ENCODE measurements around the gene ALDH3A1.
A peak's percentile ranks its signal among the peaks of the same experiment; 100 is the strongest.

Gene ALDH3A1

DNA sequence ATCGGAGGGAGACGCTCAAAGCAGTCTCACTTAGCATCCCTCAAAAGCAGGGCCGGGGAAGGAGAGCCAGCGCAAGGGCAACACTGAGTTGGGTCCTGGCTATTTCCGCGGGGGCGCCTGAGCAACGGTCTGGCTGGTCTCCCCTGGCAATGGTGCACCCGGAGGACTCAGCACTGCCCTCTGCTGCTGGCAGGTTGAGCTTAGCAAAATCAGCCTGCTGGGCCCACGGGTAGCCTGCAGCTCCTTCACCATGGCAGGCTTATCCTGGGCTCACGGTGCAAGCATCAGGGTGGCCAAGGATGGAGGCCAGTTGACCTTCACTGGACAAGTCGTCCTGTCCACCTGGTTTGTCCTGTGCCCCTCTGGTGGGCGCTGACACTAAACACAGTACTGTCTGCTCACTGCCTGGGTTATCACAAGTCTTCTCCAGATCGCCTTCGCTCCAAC, 14.4 kb upstream of the ALDH3A1 start:
- peak; percentile 69 for DNase-seq
- in situ Hi-C loops (cut with MboI; ENCODE audit: low pct_unique_long_range_greater_than_20kb, low sequenced_read_pairs) = no loop called here

DNA sequence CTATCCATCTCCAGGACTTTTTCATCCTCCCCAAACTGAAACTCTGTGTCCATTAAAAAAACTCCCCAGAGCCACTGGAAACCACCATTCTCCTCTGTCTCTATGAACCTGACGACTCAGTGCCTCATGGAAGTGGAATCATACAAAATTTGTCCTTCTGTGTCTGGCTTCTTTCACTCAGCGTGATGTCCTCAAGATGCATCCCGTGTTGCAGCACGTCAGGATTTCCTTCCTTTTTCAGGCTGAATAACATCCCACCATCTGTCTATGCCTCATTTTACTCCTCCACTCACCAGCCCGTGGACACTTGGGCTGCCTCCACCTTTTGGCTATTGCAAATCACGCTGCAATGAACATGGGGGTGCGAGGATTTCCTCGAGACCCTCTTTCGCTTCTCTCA, 12.6 kb upstream of the ALDH3A1 start:
- in situ Hi-C loops (cut with MboI; ENCODE audit: low pct_unique_long_range_greater_than_20kb, low sequenced_read_pairs) = no loop called here
- DNase-seq = peak; percentile 11

DNA sequence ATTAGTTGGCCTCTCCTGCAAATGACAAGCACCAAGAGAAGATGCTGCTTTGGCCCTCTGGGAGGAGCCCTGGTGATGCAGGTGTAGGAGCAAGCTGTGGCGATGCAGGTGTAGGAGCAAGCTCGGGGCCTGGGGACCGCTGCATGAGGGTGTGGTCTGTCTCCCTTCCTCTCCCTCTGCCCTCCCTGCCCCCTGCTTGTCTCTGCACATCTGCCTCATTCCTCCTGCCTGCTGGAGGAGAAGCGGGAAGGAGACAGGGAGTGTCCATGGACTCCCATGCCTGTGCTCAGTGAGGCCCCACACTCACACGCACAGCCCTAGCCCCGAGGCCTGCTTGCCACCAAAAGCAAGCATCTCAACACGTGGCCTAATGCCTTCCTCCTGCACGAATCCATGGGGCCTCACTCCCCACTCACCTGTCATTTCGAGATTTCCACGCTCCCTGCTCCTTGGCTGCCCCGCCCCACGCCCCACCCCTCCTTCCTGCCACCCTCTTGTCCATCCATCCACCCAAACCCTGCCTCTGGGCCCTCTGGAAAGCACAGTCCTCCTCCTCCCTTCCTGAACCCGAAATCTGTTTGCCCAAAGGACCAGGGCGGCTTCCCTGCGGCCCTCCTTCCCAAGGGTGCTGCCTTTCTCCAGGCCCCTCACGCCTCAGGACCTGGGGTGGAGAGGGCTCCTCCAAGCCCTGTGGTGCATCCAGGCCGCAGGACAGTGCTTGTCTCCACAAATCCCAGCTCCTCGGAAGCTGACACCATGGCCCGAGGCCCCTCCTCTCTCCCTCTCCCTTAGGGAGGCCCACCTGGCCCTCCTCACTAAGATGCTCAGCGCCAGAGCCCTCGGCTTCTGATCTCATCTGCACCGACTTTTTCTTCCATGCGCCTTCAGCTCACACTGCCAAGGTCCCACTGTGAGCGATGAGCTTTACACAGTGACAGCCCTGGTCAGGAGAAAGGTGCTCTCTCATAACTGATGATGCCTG, 11.8 kb upstream of the ALDH3A1 start:
- in situ Hi-C loops (cut with MboI; ENCODE audit: low pct_unique_long_range_greater_than_20kb, low sequenced_read_pairs) = no loop called here
- DNase-seq = no peak

DNA sequence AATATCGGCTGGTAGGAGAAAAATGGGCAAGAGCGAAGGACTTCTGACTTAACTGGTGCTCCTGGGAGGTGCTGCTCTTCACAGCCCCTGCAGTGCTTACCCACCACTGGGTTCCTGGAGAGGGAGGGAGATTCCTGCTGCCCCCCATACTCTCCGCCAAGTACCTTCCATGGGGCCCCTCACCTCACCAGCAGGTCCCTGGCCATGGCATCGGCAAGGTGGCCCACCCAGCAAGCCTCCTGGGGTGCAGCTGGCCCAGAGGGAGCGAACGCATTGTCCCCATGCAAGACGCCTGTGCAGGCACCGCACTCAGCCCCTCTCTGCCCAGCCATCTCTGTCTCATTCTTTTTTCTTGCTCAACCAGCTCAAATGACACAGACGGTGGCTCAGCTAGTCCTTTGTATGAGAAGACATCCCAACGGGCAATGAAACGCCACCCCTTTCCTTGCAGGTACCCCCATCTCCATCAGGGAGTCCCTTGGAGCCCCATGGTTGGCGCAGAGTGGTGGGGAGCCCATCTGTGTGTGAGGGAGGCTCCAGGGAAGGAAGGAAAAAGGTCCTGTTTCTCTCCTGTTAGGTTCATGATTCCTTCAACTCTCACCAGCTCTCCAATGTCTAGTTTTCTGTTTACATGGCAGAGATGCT, 9.6 kb upstream of the ALDH3A1 start:
- no peak for DNase-seq
- in situ Hi-C loops (cut with MboI; ENCODE audit: low pct_unique_long_range_greater_than_20kb, low sequenced_read_pairs) = no loop called here

DNA sequence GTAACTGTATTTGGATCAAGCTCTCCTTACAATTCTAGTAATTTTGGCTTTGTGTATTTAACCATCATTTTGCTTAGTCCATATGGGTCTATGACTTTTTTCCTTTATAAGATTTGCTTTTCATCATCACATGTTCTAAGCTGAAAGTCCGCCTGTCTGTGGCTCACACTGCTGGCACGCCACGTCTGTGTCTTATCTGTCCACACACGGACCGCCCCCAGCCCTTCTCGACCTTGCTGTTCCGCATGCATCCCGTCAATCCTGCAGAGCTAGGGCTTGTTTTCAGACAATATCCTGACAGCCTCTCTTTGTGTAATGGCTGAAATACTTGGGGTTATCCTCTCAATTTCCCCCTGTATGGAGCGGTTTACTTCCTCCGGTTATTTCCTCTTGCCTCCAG, 8.4 kb upstream of the ALDH3A1 start:
- no peak for DNase-seq
- in situ Hi-C loops (cut with MboI; ENCODE audit: low pct_unique_long_range_greater_than_20kb, low sequenced_read_pairs) = no loop called here

DNA sequence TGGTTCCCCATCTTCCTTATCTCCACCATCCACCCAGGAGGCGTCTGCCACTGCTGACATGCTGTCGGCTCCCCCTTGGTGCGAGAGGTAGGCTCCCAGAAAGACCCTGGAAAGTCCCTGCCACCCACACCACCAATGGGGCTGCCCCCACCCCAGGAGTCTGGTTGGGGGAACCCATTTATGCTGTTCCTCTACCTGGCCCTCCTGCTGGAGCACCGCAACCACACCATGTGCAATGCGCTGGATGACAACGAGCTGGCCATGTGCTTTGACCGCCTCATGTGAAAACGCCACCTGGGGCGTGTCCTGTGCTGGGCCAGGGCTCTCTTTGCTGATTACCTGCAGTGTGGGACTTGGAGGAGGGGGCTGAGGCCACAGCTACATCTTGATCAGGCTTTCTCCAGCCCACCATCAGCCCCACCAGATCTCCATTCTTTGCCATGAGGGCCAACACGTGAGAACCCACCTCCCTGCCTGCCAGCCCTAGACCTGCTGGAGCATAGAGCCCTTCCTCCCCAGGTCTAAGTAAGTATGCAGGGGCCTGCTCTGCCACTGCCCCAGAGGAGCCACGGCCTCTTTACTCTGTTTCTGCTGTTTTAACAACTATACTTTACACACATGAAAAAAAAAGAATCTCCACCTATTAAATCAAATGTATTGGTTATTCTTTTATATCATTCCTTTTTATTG, 7.9 kb upstream of the ALDH3A1 start:
- no peak for DNase-seq
- in situ Hi-C loops (cut with MboI; ENCODE audit: low pct_unique_long_range_greater_than_20kb, low sequenced_read_pairs) = no loop called here

DNA sequence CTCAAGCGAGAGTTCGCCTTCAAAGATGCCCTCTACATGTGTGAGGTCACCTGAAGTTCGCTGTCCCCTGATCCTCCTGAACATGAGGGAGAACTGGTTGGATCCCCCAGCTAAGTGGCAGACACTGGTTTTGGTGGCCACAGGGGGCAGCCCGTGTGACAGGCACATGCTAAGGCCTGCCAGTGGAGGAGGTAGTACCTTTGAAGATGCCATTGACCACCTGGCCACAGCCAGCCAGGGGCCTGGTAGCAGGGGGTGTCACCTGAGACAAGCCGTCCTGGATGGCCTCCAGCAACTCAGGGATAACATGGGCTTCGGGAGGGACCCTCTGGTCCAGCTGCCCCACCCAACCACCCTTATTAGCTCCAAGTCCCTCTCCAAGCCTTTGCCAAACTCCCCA, 7.3 kb upstream of the ALDH3A1 start:
- no peak for DNase-seq
- in situ Hi-C loops (cut with MboI; ENCODE audit: low pct_unique_long_range_greater_than_20kb, low sequenced_read_pairs) = no loop called here

DNA sequence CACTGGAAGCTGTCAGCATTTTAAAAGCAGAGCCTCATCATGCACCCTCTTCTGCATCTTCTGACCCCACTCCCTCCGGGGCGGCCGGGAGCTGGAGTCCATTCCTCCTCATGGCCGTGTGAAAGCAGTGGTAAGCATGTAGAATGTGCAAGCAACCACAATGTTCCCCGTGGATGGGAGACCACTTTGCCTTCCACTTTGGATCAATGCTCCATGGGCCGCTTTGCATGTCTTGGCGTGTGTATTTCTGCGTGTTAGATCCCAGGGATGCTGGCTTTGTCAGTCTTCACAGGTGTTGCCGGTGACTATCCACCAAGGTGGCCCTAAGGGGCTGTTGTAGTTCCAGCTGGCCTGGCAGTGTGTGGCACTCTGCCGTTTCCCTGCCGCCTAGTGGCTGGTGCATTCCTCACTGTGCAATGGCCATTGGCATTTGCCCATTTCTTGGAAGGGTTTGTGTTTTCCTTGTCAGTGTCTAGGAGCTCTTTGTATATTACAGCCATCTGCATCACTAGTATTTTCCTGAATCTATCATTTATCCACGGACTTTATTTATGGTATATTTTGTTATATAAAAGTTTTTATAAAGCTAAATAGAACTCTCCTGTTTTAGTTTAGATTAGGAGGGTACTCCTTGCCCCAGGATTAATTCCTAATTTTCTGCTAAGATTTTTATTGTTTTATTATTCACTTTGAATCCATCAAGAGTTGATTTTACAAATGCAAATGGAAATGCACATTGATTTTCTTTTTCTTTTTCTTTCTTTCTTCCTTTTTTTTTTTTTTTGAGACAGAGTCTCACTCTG, 5.8 kb upstream of the ALDH3A1 start:
- no peak for DNase-seq
- in situ Hi-C loops (cut with MboI; ENCODE audit: low pct_unique_long_range_greater_than_20kb, low sequenced_read_pairs) = no loop called here

DNA sequence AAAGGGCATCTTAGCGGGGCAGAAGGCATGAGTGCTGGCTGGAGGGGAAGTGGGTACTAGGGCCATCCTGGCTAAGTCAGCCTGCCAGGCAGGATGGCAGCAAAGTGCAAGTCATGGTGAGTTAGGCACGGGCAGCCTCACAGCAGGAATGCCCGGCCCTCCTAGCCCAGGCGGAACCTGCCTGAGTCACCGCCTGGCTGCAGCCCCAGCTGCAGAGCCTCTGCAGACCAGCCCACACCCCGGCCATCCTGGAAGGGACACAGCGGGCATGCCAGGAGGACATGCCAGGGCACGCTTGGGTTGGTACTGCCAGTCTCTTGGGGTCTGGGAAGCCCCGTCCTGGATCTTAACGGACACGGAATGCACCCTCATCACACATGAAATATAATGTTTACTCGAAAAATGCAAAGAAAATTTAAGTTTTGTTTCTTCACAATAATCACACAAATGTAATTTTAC, 5.0 kb upstream of the ALDH3A1 start:
- in situ Hi-C loops (cut with MboI; ENCODE audit: low pct_unique_long_range_greater_than_20kb, low sequenced_read_pairs) = no loop called here

DNA sequence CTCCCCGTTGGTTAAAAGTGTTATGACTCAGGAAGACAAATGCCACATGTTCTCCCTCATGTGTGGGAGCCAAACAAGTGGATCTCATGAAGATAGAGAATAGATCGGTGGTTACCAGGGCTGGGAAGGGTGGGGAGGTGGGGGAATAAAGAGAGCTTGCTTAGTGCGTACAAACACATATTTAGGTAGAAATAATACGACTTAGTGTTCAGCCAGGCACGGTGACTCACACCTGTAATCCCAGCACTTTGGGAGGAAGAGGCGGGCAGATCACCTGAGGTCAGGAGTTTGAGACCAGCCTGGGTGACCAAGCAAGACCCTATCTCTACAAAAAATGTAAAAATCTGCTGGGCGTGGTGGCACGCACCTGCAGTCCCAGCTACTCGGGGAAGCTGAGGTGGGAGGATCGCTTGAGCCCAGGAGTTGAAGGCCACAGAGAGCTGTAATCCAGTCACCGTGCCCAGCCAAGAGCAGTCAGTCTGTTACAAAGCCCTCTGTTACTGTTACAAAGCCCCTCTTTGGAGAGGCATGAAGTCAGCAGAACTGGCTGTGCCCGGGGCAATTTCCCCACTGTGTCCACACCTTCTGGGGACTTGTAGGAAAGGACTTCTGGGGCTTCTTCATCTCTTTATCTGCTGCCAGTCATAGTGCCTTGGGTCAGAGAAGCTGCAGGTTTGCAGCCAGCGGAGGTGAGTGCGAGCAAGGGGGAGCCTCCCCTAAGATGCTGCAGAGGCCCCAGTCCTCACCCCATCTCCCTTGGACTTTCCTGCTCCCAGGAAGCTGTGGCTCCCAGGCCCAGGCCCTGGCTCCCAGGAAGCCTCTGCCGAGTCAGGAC, 4.3 kb upstream of the ALDH3A1 start:
- in situ Hi-C loops (cut with MboI; ENCODE audit: low pct_unique_long_range_greater_than_20kb, low sequenced_read_pairs) = no loop called here
- no peak for DNase-seq

More for the DNA sequence above, 5.0 kb upstream of the ALDH3A1 start:
- DNase-seq = no peak

DNA sequence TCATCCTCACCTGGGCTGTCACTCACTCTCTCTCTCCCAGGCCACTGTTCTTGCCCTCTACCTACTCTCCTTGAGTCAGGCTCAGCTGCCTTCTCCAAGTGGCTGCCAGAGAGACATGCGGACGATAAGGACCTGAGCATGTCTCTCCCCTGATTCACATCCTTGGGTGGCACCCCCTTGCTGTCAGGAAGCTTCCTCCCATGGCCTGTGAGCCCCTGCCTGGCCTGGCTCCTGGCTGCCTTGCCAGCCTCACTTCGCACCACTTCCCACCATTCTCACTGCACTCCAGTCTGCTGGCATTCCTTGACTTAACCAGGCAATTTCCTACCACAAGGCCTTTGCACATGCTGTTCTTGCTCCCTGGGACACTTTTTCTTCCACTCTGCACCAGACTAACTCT, 2.7 kb upstream of the ALDH3A1 start:
- DNase-seq = no peak
- in situ Hi-C loops (cut with MboI; ENCODE audit: low pct_unique_long_range_greater_than_20kb, low sequenced_read_pairs) = no loop called here

DNA sequence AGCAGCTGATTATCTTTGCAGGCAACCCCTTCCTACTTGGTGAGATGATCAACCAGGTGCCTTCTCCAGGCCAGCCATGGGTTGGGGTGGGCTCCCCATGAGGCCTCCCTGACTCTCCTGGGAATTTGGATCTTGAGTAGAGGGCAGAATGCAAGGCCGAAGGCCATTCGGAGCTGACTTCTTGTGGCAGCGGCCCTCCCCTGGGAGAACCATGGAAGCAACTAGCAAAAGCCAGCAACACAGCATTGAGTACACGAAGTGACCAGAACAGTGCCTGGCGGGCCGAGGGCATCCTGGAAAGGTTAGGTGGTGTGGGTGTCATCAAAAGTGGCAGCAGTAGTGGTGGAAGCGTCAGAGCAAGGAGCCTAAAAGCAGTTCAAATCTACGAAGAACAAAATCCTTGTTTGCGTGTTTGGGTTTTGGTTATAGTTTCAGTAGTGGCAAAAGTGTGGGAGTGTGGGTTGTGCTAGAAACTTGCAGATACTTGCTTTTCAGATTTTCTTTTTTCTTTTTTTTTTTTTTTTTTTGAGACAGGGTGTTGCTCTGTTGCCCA, 2.0 kb upstream of the ALDH3A1 start:
- no peak for DNase-seq
- in situ Hi-C loops (cut with MboI; ENCODE audit: low pct_unique_long_range_greater_than_20kb, low sequenced_read_pairs) = no loop called here

DNA sequence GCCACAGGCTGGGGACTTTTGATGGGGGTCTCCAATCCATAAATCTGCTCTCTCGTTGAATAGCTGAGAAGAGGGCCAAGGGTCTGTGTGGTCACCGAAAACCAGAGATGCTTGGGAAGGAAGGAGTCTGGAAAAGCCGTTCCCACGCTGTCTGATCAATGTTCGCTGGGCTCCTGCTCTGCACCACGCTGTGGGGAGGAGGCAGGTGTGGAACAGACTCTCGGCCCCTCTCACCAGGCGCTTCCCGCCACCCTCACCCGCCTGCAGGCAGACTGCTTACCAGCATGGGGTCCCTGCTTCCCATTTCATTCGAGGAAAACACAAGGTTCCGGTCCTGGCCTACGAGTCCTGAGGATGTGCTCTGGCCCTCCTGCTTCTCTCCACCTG, 702 bp upstream of the ALDH3A1 start:
- in situ Hi-C loops (cut with MboI; ENCODE audit: low pct_unique_long_range_greater_than_20kb, low sequenced_read_pairs) = no loop called here
- DNase-seq = no peak

DNA sequence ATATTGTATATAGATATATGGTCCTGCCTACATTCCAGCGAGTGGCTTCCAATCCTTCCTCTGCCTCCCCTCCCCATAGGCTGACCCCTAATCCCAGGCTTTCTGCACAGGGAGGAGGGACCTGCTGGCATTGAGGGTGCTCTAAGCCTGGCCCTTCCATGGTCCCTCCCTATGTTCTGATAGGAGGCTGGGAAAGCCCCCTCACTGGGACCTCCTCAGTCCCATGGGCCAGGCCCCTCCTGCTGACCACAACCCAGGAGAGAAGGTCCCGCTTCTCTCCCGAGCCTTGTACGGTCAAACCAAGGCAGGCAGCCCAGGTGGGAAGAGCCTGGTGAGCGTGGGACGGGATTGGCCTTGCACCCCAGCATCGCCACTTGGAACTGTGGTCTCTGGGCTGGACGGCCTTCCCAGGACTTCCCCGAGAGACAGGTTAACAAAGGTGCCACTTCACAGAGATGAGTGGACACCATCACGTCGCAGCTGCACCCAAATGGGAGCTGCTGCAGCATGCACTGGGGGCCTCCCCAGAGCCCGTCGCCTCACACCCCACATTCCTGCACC, 859 bp downstream of the ALDH3A1 start:
- no peak for DNase-seq
- in situ Hi-C loops (cut with MboI; ENCODE audit: low pct_unique_long_range_greater_than_20kb, low sequenced_read_pairs) = no loop called here

DNA sequence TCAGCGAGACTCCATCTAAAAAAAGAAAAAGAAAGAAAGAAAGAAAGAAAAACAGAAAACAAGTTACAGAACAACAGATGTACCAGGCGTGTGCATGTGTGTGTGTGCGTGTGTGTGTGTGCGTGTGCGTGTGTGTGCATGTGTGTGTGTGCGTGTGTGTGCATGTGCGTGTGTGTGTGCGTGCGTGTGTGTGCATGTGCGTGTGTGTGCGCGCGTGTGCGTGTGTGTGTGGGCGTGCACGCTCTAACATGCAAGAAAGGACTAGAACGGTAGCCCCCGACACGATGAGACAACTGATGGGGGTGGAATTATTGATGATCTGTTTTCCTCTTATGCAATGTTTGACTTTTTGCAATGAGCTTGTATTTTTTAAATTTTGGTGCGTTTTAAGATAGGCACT, 1.6 kb downstream of the ALDH3A1 start:
- DNase-seq = no peak
- in situ Hi-C loops (cut with MboI; ENCODE audit: low pct_unique_long_range_greater_than_20kb, low sequenced_read_pairs) = no loop called here

DNA sequence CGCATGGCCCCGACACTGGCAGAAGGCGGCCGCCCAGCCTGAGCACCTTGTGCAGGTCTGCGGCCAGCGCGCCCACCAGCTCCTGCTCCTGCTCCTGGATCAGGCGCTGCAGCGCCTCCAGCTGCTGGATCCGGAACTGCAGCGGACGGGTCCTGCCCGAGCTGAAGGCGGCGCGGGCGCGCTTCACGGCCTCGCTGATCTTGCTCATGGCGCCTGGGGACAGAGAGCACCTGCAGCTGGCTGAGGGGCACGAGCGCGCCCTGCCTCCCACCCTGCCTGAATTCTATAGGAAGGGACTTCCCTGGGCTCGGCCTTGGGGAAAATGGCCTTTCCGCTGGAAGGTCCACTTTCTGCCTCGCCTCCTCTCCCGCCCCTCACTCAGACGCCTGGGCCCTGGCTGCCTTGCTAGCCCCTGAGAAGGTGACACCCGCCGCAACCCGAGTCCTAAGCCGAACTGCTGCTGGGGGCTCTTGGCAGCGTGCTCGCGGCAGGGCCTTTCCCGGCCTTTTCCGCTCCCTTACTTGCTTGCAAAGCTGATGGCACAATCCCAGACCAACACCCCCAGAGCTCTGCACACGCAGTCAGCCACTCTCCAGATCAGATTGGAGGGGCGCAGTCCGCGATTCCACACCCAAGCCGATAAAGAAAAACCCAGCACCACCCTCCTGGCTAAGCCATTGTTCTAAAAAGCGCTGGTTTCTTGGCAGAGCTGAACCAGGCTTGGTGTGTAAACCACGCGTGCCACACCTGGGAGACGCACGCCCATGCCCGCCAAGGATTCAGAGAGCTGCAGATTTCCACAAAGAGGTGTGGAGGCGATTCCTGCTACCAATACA, 3.0 kb downstream of the ALDH3A1 start:
- peak; percentile 91 for DNase-seq
- in situ Hi-C loops (cut with MboI; ENCODE audit: low pct_unique_long_range_greater_than_20kb, low sequenced_read_pairs) = no loop called here

DNA sequence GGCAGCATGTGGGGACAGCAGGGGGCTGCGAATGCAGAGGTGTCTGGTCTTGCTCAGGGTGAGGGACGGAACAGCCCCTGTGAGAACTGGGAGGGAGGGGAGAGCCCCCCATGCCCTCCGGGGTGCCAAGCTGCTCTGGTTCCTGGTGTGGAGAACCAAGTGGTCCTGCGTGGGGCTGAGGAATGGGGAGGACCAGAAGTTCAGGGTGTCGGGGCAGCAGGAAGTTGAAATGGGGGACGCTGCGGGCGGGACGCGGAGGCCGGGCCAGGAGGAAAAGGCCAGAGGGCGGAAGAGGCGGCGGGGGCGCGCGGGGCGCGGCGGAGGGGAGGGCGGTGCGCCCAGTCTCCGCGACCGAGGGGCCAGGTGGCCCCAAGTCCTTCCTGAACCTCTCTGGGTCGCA, 3.6 kb downstream of the ALDH3A1 start:
- in situ Hi-C loops (cut with MboI; ENCODE audit: low pct_unique_long_range_greater_than_20kb, low sequenced_read_pairs) = no loop called here
- DNase-seq = peak; percentile 24
